ENCODE data around the gene FAM124B.

FAM124B gene

GRCh38 chr2:224379986-224380385, 21.9 kb downstream of the FAM124B start:
- DNase-seq = no peak

GRCh38 chr2:224379172-224379571, 22.7 kb downstream of the FAM124B start:
- no peak for DNase-seq

GRCh38 chr2:224378701-224379097, 23.2 kb downstream of the FAM124B start:
- DNase-seq = no peak

DNA sequence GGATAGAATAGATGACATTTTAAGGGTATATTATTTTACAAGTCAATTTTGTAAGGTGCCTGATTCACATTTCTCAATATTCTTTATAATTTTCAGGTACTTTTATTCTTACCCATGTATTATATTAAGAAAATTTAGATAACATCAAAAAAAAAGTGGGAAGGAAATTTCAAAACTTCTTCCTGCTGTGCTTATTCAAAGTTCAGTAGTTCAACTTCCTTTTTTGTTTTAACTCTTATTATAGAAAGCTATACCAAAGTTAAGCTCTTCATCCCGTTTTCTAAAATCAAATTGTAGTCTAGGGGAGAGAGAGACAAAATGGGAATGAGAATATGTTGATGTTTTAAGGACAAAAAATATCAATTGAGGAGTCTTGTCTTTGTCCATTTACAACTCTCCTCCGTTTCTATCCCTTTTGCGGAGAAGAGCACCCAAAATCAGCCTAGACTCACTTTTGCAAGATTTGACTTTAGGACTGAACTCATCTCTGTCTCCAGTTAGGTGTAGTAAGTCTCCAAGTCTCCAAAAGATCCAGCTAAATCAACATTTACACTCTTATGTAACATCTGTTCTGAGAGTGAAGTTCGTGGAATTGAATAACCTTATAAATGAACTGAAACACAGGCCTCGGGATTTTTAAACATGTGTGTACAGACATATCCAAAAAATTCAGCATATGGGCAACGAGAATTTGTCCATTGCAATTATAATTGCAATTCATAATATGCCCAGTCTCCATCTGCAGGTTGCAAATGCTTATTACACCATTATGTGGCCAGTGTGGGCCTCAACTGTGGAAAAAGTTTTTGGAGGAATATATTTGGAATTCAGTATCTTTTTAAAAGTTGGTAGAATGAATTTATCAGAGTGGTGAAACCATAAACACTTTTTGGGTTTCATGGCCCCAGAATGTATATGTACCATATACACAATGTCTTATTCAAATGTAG, 23.9 kb downstream of the FAM124B start:
- DNase-seq = no peak

DNA sequence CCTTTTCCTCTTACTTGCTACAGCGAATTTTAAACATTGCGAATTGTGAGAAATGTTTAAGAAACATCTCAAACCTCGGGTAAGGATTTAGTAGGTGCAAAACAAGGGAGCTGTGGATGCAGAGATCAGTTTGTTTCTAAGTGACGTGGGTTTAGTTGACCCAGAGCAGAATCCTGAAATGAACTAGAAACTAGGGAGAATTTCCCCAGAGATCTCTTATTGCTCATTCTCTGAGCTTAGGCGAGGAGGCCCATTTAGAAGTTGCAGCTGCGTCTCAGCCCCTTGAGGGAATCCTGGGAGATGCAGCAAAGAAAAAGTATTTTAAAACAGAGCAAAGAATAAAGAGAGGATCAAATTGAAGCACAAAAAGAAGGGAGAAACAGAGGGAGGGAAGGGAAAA, 29.3 kb downstream of the FAM124B start:
- no peak for DNase-seq

- no peak for DNase-seq
These were observed 32.8 kb downstream of the FAM124B start for GRCh38 chr2:224369028-224369632.

DNA sequence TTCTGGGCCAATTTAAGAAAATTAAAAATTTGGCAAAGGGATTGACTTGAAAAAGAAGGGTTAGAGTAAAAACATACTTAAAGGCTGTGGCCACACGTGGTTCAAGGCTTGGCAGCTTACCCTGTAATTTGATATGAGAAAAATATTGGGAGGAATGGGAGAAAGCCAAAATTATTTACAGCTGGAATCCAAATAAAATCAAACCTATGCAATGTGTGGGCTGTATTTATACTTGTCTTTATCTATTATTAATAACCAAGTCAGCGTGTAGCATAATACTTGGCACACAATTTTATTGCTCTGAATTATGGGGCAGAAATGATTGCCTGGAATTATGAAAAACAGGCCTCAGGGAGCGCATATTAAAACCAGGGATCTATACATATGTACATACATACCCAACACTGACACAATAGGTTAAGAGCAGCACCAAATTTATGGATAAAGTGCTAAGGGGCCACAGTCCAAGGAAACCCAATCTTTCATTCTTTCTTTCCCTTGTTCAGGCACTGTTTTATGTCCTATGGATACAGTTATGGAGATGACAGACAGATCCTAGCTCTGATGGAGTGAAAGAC, 35.6 kb downstream of the FAM124B start:
- no peak for DNase-seq

DNA sequence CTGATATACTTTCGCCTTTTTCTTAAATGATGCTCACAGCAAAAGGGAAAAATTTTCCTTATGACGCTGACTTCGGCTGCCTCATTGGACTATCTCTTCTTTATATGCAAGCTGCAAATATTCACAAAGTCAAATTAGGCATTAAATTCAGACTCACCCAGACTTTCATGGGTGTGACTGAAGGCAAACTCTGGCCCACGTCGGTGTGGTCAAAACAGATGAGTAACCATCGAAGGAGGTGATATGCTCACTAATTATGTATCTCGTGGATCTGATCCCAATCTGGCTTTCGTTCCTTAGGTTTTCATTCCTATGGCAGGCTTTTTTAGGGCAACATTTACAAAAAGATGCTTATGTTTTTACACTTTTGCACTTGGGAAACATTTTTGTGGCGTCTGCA, 36.6 kb downstream of the FAM124B start:
- no peak for DNase-seq

DNA sequence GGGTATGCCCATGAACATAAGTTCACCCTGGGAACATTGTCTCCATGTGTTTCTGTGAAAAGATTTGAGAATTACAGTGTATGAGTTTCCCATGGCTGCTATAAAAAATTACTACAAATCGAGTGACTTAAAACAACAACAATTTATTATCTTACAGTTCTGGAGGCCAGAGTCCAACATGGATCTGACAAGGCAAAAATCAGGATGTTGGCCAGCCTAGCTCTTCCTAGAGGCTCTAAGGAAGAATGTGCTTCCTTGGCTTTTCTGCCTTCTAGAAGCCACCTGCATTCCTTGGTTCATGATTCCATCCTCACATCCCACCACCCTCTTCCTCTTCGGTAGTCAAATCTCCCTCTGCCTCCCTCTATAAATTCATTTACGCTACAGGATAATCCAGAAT, 38.6 kb downstream of the FAM124B start:
- DNase-seq = no peak

GRCh38 chr2:224362094-224362493, 39.8 kb downstream of the FAM124B start:
- no peak for DNase-seq

DNA sequence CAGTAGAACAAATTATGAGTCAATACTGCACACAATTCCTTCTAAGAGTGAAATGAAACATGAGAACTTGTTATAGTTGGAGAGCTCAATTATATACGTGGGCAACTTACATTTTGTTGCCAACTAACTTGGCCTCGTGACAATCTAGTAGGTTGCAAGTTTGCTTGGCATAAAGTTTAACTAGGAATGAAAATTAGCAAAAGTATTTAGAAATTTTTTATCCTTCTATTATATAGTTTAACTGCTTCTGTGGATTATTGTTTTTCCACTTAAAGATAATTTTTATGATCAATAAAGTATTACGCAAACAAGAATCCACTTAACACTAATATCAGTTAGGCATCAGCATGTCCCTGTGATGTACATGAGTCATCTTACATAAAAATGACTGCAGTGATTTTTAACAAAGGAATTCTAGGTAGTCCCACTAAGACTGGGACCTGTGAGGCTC, 41.1 kb downstream of the FAM124B start:
- DNase-seq = no peak

GRCh38 chr2:224359569-224359968, 42.3 kb downstream of the FAM124B start:
- DNase-seq = no peak

GRCh38 chr2:224357098-224357901, 44.6 kb downstream of the FAM124B start:
- DNase-seq = peak; percentile 43

DNA sequence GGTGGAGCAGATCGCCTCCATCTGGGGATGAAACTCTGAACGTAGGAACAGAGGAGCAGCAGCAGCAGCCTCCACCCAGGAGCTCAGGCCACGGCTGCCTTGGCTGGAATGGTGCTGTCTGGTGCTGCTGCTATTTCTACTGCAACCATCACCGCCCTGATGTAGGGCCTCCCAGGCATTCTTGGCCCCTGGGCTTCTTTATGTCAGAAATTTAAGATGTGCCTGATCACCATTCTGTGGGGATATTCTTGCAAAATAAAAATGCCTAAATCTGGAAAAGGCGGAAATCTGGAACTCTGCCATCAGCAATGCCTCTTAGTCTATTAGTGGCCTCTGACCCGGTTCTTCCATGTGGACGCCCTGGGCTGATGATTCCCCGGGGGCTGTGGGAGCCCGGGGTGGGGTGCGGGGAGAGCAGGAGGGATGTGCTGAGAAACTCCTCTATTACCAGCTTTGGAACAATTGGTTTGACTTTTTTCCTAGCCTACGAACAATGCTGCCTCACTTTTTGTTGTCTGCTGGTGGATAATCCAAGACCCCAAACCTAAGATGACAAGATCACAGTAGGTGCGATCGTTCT, 47.2 kb downstream of the FAM124B start:
- DNase-seq = no peak

GRCh38 chr2:224350703-224351102, 51.2 kb downstream of the FAM124B start:
- DNase-seq = no peak

GRCh38 chr2:224349396-224349795, 52.5 kb downstream of the FAM124B start:
- DNase-seq = no peak

DNA sequence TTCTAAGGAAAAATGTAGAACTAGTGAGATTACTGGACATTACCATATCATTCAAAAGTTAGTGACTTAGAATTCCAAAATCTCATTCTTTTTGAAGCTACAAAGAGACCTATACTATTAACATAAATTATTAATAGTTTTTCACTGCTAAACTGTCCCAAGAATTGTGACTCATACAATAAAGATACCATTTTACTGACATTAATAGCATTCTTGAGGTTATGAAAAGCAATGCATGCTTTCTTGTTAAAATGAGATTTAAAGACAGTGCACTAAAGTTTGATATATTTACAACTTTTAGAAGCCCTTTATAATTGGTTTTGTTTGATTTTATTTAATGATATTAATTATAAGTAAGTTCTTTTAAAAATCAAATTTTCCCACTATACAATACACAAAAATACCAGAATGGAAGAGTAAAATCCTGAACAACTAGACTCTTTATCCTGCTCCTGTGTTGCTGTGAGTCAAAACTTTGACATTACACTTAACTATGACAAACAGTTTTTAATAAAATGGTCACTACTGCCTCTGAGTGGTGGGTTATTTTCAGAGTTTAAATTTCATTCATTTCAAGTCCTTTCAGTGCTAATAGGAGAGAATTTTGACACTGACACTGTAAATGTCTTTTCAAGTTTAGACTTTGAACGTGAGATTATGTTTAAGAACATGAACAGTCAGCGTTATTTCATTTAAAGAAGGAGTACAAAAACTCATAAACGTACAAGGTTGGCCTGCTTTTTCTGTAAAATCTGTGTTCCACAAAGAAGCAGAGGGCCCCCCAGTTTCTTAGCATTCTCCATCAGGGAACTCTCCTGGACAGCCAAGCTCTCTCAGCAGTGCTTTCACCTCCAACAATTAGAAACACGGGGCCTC, 54.5 kb downstream of the FAM124B start:
- DNase-seq = no peak

DNA sequence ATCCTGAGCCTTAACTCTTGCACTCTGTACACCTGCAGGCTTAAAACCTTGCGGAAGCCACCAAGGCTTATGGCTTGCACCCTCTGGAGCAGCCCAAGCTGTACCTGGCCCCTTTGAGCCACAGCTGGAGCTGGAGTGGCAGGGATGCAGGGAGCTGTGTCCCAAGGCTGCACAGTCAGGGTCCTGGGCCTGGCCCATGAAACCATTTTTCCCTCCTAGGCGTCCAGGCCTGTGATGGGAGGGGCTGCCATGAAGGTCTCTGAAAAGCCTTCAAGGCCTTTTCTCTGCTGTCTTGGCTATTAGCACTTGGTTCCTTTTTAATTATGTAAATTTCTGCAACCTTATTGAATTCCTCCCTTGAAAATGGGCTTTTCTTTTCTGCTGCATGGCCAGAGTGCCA, 56.4 kb downstream of the FAM124B start:
- no peak for DNase-seq

DNA sequence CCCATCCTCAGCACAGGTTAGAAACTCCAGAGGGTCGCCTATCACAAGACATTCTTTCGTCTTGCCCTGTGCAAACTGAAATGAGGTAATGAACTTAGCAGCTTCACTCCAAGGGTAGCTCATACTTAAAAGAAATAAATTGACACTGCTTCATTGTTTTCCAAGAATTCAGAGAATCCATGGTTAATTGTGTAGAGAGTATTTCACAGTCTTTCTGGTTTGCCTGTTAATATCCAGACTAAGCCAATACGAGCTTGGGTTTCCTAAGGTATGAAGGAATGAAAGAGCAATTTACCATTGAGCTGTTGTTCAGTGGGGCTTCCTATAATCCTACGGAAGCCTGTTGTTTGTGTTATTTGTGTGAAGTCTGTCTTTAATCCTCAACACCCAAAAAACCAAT, 58.7 kb downstream of the FAM124B start:
- DNase-seq = no peak

DNA sequence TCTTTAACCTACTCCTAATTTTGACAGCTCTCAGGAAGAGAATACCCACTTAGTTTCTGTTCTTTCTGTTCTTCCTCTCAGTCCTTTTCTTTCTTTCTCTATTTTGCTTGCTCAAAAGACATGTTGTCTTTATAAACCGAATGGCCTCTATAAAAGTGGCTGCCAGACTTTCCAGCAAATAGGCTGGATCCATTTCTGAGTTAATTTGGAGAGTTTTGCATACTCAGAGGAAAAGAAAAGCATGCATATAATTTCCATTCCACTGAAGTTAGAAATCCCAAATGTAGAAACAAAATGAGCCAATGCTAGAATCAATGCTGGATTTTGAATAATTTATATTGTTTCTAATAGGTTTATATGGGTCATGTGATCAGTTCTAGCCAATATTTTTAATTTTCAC, 65.9 kb downstream of the FAM124B start:
- no peak for DNase-seq

DNA sequence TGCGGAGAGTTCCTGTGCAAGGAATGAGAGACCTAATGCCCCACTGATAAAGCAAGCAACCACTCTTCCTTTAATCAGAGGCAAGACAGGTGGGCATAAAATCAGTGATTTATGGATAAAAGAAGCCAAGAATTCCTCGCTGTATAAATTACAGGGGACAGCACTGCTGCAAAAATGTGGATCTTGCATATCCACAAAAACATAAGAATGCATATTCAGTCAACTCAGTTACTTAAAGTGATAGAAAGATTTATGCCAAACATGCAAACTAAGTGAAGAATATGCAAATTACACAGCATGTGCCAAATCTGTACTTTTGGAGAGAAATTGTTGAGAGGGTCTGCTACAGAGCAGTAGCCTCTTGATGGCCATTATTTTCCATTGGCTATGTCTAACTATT, 67.2 kb downstream of the FAM124B start:
- DNase-seq = no peak
